Tibial artery (tissue), 4 donors: ENCODE measurements around the gene NKAIN1.

Experiments used
- DNase-seq, 2 donors: peaks; one replicate each; pipeline ENCODE4 v3.0.0-alpha.2; 2019
- H3K27ac ChIP-seq, 2 donors: fragments of 200-600 bp; sonication (generic) in 1 of 2; 1 replicate in 1 of 2; 2 replicates in 1 of 2; pipeline ENCODE4 v1.5.1; 2018 to 2019; ENCODE audit warnings: mild to moderate bottlenecking in 1 of 2
- H3K27me3 ChIP-seq, 2 donors: fragments of 200-600 bp; sonication (generic) in 1 of 2; one replicate each; pipeline versions ENCODE4 v1.5.1 to v1.6.0; 2016 to 2019
- H3K36me3 ChIP-seq, 3 donors: fragments of 200-600 bp; sonication (generic) in 2 of 3; one replicate each; pipeline ENCODE4 v1.5.1; 2016 to 2019; ENCODE audit warnings: mild to moderate bottlenecking in 2 of 3
- H3K4me1 ChIP-seq, 4 donors: fragments of 200-600 bp; sonication (generic) in 2 of 4; 1 replicate in 3 of 4; 2 replicates in 1 of 4; pipeline ENCODE4 v1.5.1; 2016 to 2019
- H3K4me3 ChIP-seq, 2 donors: fragments of 200-600 bp; sonication (generic) in 1 of 2; 1 replicate in 1 of 2; 2 replicates in 1 of 2; pipeline ENCODE4 v1.5.1; 2018 to 2019; ENCODE audit warnings: mild to moderate bottlenecking in 2 of 2
- H3K9me3 ChIP-seq, 3 donors: fragments of 200-600 bp; sonication (generic) in 1 of 3; one replicate each; pipeline ENCODE4 v1.5.1; 2016 to 2019
- intact Hi-C: fragments of 100-400 bp; cut with DNase I; formaldehyde crosslinking; loops from one replicate; pipeline ENCODE4 v1.15.0; 2023; ENCODE audit warnings: low total_unique reads
- TF ChIP-seq, protein P1 (sequence below), 2 experiments: fragments of 200-600 bp in 1 of 2; fragments of 450-650 bp in 1 of 2; IDR thresholded peaks; one replicate each; pipeline ENCODE4 v1.5.1; 2017 to 2019; ENCODE audit warnings: antibody characterized with exemption in 2 of 2, mild to moderate bottlenecking in 1 of 2, moderate library complexity in 1 of 2

Gene NKAIN1

DNA sequence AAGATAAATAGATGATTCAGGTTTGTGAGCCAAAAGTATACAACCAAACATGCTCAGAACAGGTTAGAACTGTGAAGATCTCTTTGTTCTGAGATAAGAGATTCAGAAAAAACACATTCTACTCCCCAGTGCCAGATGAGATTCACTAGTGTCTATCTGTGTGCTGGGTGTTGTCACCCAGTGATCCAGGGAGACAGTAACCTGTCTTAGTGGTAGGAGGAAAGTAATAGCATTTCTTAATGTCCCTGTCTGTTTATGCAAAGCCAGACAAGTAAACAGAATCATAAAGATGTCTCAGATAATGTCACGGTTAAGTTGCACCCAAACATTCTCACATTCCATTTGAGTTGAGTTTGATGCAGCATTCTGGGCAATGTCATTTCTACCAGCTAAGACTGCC, 18.9 kb upstream of the NKAIN1 start:
- Histone ChIP-seq H3K27ac (no peak overlapping the region), H3K27me3 (no peaks in the 10 kb centered on the region), H3K4me1 (no peaks in the 10 kb centered on the region), H3K9me3 (no peaks in the 10 kb centered on the region), H3K36me3 (peaks cover 42 to 57% (median 55%) of the 10 kb centered on the region in 3 donors), H3K4me3 (no peak overlapping the region)
- TF ChIP-seq, protein P1, sequence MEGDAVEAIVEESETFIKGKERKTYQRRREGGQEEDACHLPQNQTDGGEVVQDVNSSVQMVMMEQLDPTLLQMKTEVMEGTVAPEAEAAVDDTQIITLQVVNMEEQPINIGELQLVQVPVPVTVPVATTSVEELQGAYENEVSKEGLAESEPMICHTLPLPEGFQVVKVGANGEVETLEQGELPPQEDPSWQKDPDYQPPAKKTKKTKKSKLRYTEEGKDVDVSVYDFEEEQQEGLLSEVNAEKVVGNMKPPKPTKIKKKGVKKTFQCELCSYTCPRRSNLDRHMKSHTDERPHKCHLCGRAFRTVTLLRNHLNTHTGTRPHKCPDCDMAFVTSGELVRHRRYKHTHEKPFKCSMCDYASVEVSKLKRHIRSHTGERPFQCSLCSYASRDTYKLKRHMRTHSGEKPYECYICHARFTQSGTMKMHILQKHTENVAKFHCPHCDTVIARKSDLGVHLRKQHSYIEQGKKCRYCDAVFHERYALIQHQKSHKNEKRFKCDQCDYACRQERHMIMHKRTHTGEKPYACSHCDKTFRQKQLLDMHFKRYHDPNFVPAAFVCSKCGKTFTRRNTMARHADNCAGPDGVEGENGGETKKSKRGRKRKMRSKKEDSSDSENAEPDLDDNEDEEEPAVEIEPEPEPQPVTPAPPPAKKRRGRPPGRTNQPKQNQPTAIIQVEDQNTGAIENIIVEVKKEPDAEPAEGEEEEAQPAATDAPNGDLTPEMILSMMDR (IDR thresholded peaks at IDR 0.05), result no peak
- intact Hi-C loops, result no loop called here
- no peak for DNase-seq

GRCh38 chr1:31257213-31257612, 17.5 kb upstream of the NKAIN1 start:
- peaks cover 37 to 55% (median 54%) of the 10 kb centered on the region in 3 donors for H3K36me3 ChIP-seq
- no peaks in the 10 kb centered on the region for H3K4me1 ChIP-seq
- TF ChIP-seq, protein P1 (IDR thresholded peaks at IDR 0.05), result no peak
- intact Hi-C loops, result no loop called here
- H3K27me3 ChIP-seq, result no peaks in the 10 kb centered on the region
- no peak for DNase-seq
- H3K9me3 ChIP-seq, result no peaks in the 10 kb centered on the region
- no peak overlapping the region for H3K27ac ChIP-seq
- H3K4me3 ChIP-seq, result no peak overlapping the region

DNA sequence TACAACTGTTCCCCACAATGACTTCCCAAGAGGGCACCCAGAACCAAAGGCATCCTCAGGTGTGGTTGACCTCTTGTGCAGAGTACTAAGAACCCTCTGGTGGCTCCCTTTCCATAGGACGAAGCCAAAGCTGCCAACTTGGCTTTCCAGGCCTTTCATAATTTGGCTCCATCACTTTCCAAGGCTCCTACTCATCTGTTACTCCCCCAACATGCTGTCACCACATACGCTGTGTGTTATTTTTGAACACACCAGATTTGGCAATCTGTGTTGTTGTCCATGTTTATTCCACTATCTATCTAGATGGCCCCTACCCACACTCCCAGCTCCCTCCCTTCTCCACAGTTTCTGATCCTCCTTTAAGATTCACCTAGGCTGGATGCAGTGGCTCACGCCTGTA, 10.2 kb upstream of the NKAIN1 start:
- Histone ChIP-seq H3K27me3 (no peaks in the 10 kb centered on the region), H3K4me3 (no peak overlapping the region), H3K36me3 (no peaks in the 10 kb centered on the region), H3K4me1 (no peaks in the 10 kb centered on the region), H3K27ac (no peak overlapping the region), H3K9me3 (no peaks in the 10 kb centered on the region)
- TF ChIP-seq, protein P1 (IDR thresholded peaks at IDR 0.05), result no peak
- intact Hi-C loops, result no loop called here
- DNase-seq, result no peak

- intact Hi-C loops, result no loop called here
- H3K36me3 ChIP-seq, result no peaks in the 10 kb centered on the region
- no peaks in the 10 kb centered on the region for H3K9me3 ChIP-seq
- H3K27me3 ChIP-seq, result no peaks in the 10 kb centered on the region
- H3K27ac ChIP-seq, result no peak overlapping the region
- DNase-seq, result no peak
- H3K4me1 ChIP-seq, result no peaks in the 10 kb centered on the region
- TF ChIP-seq, protein P1 (IDR thresholded peaks at IDR 0.05), result no peak
- no peak overlapping the region for H3K4me3 ChIP-seq
Measured at GRCh38 chr1:31248276-31248675, 8.6 kb upstream of the NKAIN1 start.

- intact Hi-C loops, result no loop called here
- no peak overlapping the region for H3K27ac ChIP-seq
- no peak for DNase-seq
Measured at GRCh38 chr1:31244326-31244725, 4.6 kb upstream of the NKAIN1 start.

More at GRCh38 chr1:31244326-31244725, 4.6 kb upstream of the NKAIN1 start:
- H3K27me3 ChIP-seq, result peaks cover 0 to 19% of the 10 kb centered on the region in 2 donors
- no peaks in the 10 kb centered on the region for H3K9me3 ChIP-seq
- H3K4me1 ChIP-seq, result peaks cover 0 to 7% (median 3%) of the 10 kb centered on the region in 4 donors
- no peak overlapping the region for H3K4me3 ChIP-seq
- TF ChIP-seq, protein P1 (IDR thresholded peaks at IDR 0.05), result no peak
- H3K36me3 ChIP-seq, result no peaks in the 10 kb centered on the region
